NB4 (cell line): Measurements from ENCODE around the gene CFD.

Experiments used
- MYC ChIP-seq: IDR thresholded peaks from 2 replicates; pipeline ENCODE4 v1.6.1; 2011; ENCODE audit warnings: low read depth, low read length
- TF ChIP-seq, protein P1 (sequence below): IDR thresholded peaks from one replicate; pipeline ENCODE4 v1.5.1; 2012; ENCODE audit warnings: low read depth, low read length
- TF ChIP-seq, protein P2 (sequence below): IDR thresholded peaks from 2 replicates; pipeline ENCODE4 v1.6.1; 2011; ENCODE audit warnings: low read depth, low read length

DNA sequence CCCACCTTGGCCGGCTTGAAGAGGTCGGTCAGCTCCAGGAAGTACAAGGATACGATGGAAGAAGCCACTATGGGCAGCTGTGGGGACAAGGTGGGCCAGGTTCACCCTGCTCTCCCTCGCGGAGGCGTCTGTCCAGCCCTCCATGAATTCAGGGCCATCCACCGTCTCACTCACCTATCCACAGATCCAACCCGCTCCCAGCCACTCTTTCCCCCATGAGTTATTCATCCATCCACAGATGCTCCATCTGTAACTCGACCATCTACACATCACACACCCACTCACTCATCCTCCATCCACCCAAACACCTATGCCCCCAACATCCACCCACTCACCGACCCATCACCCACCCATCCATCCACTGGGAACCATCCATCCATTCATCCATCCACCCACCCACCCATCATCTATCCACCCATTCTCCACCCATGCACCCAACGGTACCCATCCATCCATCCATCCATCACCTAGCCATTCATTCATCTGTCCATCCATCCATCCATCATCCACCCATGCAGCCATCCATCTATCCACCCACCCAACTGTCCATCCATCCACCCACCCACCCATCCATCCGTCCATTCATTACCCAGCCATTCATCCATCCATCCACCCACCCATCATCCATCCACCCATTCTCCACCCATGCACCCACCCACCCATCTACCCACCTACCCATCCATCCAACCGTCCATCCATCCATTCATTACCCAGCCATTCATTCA is 43.5 kb upstream of the CFD start:
- TF ChIP-seq, protein P1, sequence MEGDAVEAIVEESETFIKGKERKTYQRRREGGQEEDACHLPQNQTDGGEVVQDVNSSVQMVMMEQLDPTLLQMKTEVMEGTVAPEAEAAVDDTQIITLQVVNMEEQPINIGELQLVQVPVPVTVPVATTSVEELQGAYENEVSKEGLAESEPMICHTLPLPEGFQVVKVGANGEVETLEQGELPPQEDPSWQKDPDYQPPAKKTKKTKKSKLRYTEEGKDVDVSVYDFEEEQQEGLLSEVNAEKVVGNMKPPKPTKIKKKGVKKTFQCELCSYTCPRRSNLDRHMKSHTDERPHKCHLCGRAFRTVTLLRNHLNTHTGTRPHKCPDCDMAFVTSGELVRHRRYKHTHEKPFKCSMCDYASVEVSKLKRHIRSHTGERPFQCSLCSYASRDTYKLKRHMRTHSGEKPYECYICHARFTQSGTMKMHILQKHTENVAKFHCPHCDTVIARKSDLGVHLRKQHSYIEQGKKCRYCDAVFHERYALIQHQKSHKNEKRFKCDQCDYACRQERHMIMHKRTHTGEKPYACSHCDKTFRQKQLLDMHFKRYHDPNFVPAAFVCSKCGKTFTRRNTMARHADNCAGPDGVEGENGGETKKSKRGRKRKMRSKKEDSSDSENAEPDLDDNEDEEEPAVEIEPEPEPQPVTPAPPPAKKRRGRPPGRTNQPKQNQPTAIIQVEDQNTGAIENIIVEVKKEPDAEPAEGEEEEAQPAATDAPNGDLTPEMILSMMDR, result no peak
- no peak for TF ChIP-seq MYC
- TF ChIP-seq, protein P2, sequence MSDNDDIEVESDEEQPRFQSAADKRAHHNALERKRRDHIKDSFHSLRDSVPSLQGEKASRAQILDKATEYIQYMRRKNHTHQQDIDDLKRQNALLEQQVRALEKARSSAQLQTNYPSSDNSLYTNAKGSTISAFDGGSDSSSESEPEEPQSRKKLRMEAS, result no peak
